Measurements from ENCODE around the gene TRPM5.

DNA sequence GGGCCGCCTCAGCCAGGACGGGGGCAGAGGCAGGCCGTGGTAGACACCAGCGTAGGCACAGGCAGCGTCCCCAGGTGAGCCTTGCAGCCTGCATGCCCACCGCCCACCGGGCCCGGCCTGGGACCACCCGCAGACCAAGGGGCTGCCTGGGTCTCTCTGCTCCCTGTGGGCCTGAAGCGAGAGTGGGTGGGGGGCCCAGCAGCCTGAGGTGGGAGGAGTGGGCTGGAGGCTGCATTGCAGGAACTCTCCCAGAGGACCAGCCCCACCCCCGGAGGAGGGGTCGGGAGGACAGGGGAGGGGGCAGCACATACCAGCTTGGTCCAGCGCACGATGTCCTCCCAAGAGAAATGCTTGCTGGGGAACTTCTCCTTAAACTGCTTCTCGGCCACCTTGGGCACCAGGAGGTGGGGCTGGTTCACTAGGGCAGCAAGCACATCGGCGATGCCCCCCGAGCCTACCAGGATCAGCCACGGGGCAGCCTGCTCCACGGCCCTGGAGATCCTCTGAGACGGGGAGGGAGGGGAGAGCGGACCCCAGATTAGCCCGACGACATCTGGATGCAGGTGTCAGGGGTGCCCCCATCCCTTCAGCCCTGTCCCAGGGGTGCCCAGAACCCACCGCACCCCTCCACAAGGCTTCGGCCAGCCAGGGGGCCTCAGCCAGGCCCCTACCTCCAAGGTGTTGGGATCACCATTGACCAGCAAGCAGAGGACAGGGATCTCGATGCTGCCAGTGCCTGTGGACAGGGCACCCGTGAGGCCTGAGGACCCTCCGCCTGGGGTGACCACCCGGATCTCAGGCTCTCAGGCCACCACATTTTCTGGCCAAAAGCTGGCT is 26.2 kb downstream of the TRPM5 start:
- TF ChIP-seq, protein P1, sequence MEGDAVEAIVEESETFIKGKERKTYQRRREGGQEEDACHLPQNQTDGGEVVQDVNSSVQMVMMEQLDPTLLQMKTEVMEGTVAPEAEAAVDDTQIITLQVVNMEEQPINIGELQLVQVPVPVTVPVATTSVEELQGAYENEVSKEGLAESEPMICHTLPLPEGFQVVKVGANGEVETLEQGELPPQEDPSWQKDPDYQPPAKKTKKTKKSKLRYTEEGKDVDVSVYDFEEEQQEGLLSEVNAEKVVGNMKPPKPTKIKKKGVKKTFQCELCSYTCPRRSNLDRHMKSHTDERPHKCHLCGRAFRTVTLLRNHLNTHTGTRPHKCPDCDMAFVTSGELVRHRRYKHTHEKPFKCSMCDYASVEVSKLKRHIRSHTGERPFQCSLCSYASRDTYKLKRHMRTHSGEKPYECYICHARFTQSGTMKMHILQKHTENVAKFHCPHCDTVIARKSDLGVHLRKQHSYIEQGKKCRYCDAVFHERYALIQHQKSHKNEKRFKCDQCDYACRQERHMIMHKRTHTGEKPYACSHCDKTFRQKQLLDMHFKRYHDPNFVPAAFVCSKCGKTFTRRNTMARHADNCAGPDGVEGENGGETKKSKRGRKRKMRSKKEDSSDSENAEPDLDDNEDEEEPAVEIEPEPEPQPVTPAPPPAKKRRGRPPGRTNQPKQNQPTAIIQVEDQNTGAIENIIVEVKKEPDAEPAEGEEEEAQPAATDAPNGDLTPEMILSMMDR (IDR thresholded peaks at IDR 0.05) = no peak
- TF ChIP-seq POLR2A (IDR thresholded peaks at IDR 0.05) = no peak

All from esophagus squamous epithelium (tissue), 4 donors.